Loucy (cell line): ENCODE results near the gene CYTIP.

Source experiments
- H2AFZ ChIP-seq: fragments of 200-600 bp; sonication (generic); 2 replicates; pipeline ENCODE4 v1.6.0; 2016; ENCODE audit warnings: antibody characterized with exemption, mild to moderate bottlenecking, low read length, moderate library complexity
- H3F3A ChIP-seq: fragments of 200-600 bp; 2 replicates; pipeline ENCODE4 v1.6.0; 2016; ENCODE audit warnings: antibody characterized with exemption, low read depth, mild to moderate bottlenecking
- H3K27me3 ChIP-seq: fragments of 200-600 bp; sonication (generic); 2 replicates; pipeline ENCODE4 v1.6.1; 2014; ENCODE audit warnings: low read length, mild to moderate bottlenecking; ENCODE audit not compliant: insufficient read depth, poor library complexity, severe bottlenecking
- H3K36me3 ChIP-seq: fragments of 200-600 bp; sonication (generic); 2 replicates; pipeline ENCODE4 v1.6.1; 2016; ENCODE audit warnings: low read length; ENCODE audit not compliant: insufficient read depth
- H3K4me1 ChIP-seq: fragments of 200-600 bp; sonication (generic); 2 replicates; pipeline ENCODE4 v1.5.1; 2014; ENCODE audit warnings: low read length, mild to moderate bottlenecking; ENCODE audit not compliant: insufficient read depth, poor library complexity, severe bottlenecking
- H3K4me2 ChIP-seq: fragments of 200-600 bp; sonication (generic); 2 replicates; pipeline ENCODE4 v1.6.0; 2014; ENCODE audit warnings: antibody characterized with exemption, low read length, low read depth, mild to moderate bottlenecking; ENCODE audit not compliant: poor library complexity, severe bottlenecking
- H3K4me3 ChIP-seq: fragments of 200-600 bp; sonication (generic); 2 replicates; pipeline ENCODE4 v1.5.1; 2014; ENCODE audit warnings: low read length, mild to moderate bottlenecking, mixed read lengths; ENCODE audit not compliant: poor library complexity, severe bottlenecking
- H3K79me2 ChIP-seq: fragments of 200-600 bp; sonication (generic); 2 replicates; pipeline ENCODE4 v1.6.1; 2014; ENCODE audit warnings: low read length; ENCODE audit not compliant: insufficient read depth
- H3K9ac ChIP-seq: fragments of 200-600 bp; sonication (generic); 2 replicates; pipeline ENCODE4 v1.6.0; 2014; ENCODE audit warnings: mild to moderate bottlenecking, low read depth, low read length, moderate library complexity; ENCODE audit not compliant: poor library complexity, severe bottlenecking
- H3K9me2 ChIP-seq: fragments of 200-600 bp; sonication (generic); replicated peaks from 2 replicates; pipeline ENCODE4 v1.6.1; 2016; ENCODE audit warnings: low read depth, low read length, mixed read lengths
- H3K9me3 ChIP-seq: fragments of 200-600 bp; sonication (generic); 2 replicates; pipeline ENCODE4 v1.6.1; 2014; ENCODE audit warnings: mild to moderate bottlenecking, antibody characterized with exemption, low read length, low read depth; ENCODE audit not compliant: insufficient read depth
- H4K20me1 ChIP-seq: fragments of 200-600 bp; sonication (generic); 2 replicates; pipeline ENCODE4 v1.6.0; 2014; ENCODE audit warnings: antibody characterized with exemption, low read length, mild to moderate bottlenecking; ENCODE audit not compliant: insufficient read depth, poor library complexity, severe bottlenecking
- EZH2phosphoT487 ChIP-seq: fragments of 200-600 bp; IDR thresholded peaks from 2 replicates; pipeline ENCODE4 v1.6.1; 2018; ENCODE audit warnings: antibody characterized with exemption, mild to moderate bottlenecking, moderate library complexity, borderline replicate concordance
- TF ChIP-seq, protein P1 (sequence below): fragments of 200-600 bp; sonication (generic); conservative IDR thresholded peaks from 2 replicates; pipeline ENCODE4 v1.5.1; 2014; ENCODE audit warnings: mild to moderate bottlenecking, antibody characterized with exemption, low read length

CYTIP gene

GRCh38 chr2:157426477-157426994, 17.4 kb downstream of the CYTIP start:
- no peaks in the 10 kb centered on the region for H3K4me1 ChIP-seq
- no peaks in the 10 kb centered on the region for H3F3A ChIP-seq
- H3K79me2 ChIP-seq, result no peaks in the 10 kb centered on the region
- H3K36me3 ChIP-seq, result no peaks in the 10 kb centered on the region
- H3K4me2 ChIP-seq, result no peak overlapping the region
- no peak overlapping the region for H2AFZ ChIP-seq
- no peaks in the 10 kb centered on the region for H3K27me3 ChIP-seq
- no peak overlapping the region for H3K4me3 ChIP-seq
- H3K9me2 ChIP-seq, result no peaks in the 10 kb centered on the region
- H4K20me1 ChIP-seq, result no peaks in the 10 kb centered on the region
- TF ChIP-seq EZH2phosphoT487, result no peak
- TF ChIP-seq, protein P1, sequence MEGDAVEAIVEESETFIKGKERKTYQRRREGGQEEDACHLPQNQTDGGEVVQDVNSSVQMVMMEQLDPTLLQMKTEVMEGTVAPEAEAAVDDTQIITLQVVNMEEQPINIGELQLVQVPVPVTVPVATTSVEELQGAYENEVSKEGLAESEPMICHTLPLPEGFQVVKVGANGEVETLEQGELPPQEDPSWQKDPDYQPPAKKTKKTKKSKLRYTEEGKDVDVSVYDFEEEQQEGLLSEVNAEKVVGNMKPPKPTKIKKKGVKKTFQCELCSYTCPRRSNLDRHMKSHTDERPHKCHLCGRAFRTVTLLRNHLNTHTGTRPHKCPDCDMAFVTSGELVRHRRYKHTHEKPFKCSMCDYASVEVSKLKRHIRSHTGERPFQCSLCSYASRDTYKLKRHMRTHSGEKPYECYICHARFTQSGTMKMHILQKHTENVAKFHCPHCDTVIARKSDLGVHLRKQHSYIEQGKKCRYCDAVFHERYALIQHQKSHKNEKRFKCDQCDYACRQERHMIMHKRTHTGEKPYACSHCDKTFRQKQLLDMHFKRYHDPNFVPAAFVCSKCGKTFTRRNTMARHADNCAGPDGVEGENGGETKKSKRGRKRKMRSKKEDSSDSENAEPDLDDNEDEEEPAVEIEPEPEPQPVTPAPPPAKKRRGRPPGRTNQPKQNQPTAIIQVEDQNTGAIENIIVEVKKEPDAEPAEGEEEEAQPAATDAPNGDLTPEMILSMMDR, result no peak
- H3K9me3 ChIP-seq, result no peaks in the 10 kb centered on the region
- no peak overlapping the region for H3K9ac ChIP-seq

- TF ChIP-seq EZH2phosphoT487, result no peak
- TF ChIP-seq, protein P1, result no peak
- Histone ChIP-seq H3K4me2 (no peak overlapping the region), H3K4me1 (no peaks in the 10 kb centered on the region), H2AFZ (no peak overlapping the region), H3K9me2 (no peaks in the 10 kb centered on the region), H3K9me3 (no peaks in the 10 kb centered on the region), H3K79me2 (no peaks in the 10 kb centered on the region), H3K27me3 (no peaks in the 10 kb centered on the region), H3K9ac (no peak overlapping the region), H4K20me1 (no peaks in the 10 kb centered on the region), H3K4me3 (no peak overlapping the region), H3F3A (no peaks in the 10 kb centered on the region), H3K36me3 (no peaks in the 10 kb centered on the region)
Measured at GRCh38 chr2:157424374-157424773, 19.5 kb downstream of the CYTIP start.

DNA sequence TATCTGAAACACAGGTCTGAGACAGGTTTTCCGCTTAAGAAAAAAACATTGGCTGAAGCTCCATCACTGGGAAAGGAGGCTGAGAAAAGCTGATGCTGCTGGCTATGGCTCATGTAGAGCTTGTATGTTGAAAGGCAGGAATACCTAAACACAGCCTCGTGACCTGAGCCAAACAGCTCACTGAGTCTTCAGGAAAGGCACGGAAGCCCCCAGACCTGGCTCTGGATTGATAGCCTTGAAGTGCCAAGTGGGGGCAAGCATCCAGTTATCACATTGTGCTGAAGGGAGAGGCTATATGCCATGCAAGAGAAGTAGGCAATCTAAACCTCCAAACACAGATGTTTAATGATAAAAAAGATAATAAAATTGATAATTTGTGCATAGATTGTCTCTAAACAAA, 21.9 kb downstream of the CYTIP start:
- Histone ChIP-seq H3K36me3 (no peaks in the 10 kb centered on the region), H3K4me2 (no peak overlapping the region), H3K4me1 (no peaks in the 10 kb centered on the region), H3F3A (no peaks in the 10 kb centered on the region), H4K20me1 (no peaks in the 10 kb centered on the region), H3K27me3 (no peaks in the 10 kb centered on the region), H3K9me3 (no peaks in the 10 kb centered on the region), H2AFZ (no peak overlapping the region), H3K9me2 (no peaks in the 10 kb centered on the region), H3K4me3 (no peak overlapping the region), H3K9ac (no peak overlapping the region), H3K79me2 (no peaks in the 10 kb centered on the region)
- TF ChIP-seq EZH2phosphoT487, result no peak
- TF ChIP-seq, protein P1, result no peak
